T-helper 17 cell (primary cell): ENCODE results near the gene NDUFAF3. TPM values are rescaled to one million over a fixed set of nuclear protein-coding genes. Genes with fewer than 3 reads are reported as not detected.

Source experiments
- ATAC-seq: fragments of 150-1000 bp; cut with Tn5 transposase; 2 replicates; pipeline ENCODE4 v1.10.0; 2021; ENCODE audit warnings: mild to moderate bottlenecking, moderate library complexity
- DNase-seq, 3 donors: peaks; one replicate each; pipeline versions ENCODE4 v3.0.0 to v3.0.0-alpha.2; 2020 to 2021
- H3K9me3 ChIP-seq: one replicate; pipeline ENCODE4 v1.7.0; 2013; ENCODE audit warnings: low read length, mild to moderate bottlenecking; ENCODE audit not compliant: control insufficient read depth, poor library complexity, severe bottlenecking
- H3K27ac Mint-ChIP-seq: one replicate; pipeline ENCODE4 v1.8.0; 2022; ENCODE audit warnings: mild to moderate bottlenecking, moderate library complexity, mixed read lengths
- H3K27me3 Mint-ChIP-seq: one replicate; pipeline ENCODE4 v1.8.0; 2022; ENCODE audit warnings: mixed read lengths
- H3K36me3 Mint-ChIP-seq: one replicate; pipeline ENCODE4 v1.8.0; 2022; ENCODE audit warnings: low read depth, mixed read lengths
- H3K4me1 Mint-ChIP-seq: one replicate; pipeline ENCODE4 v1.8.0; 2022; ENCODE audit warnings: mild to moderate bottlenecking, mixed read lengths
- H3K4me3 Mint-ChIP-seq: one replicate; pipeline ENCODE4 v1.8.0; 2022; ENCODE audit warnings: mild to moderate bottlenecking, moderate library complexity, mixed read lengths
- total RNA-seq, 4 donors: library from RNA in 2 of 4; stranded (reverse) in 2 of 4; gene quantifications; one replicate each; pipeline ENCODE4 v1.2.3 and lab custom pipeline; 2022 to 2026

The NDUFAF3 gene
- total RNA-seq = 10 to 100 TPM; 61.3 to 62.9 TPM
- total RNA-seq (lab: John Stamatoyannopoulos, UW) = 37.3 to 47.3 reads per million in 2 donors

DNA sequence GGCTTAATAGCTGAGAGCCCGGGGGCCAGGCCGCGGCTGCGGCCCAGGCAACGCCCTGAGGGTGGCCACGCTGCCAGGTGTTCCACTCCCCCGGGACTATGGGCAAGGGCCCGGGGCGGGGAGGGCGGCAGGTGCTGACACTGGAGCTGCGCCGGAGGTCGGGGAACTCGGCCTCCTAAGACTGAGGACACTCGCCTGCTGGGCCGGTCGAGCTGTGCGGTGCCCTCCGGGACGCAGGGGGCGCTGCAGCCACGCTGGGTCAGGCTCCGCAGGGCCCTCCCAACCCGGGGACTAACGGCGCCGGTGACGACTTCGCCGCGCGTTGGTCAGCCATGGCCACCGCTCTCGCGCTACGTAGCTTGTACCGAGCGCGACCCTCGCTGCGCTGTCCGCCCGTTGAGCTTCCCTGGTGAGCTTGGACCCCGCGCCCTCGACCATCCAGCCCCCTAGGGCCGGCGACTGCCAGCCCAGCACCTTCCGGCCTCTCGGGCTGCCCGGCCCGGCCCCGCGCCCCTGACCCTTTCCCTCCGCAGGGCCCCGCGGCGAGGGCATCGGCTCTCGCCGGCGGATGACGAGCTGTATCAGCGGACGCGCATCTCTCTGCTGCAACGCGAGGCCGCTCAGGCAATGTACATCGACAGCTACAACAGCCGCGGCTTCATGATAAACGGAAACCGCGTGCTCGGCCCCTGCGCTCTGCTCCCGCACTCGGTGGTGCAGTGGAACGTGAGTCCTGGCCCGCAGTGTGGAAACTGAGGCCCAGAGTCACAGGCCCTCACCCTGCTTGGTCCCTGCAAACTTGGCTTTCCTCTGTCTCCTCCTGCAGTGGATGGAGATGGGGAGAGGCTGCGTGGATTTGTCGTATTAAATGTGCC lies at the start of gene NDUFAF3:
Gene NDUFAF3, plus strand, starts transcription at position 309 of the 875 bp plus-strand sequence. Its CDS starts 24 bp downstream, at position 333.
- H3K9me3 ChIP-seq = no peaks in the 10 kb centered on the region
- Mint-ChIP-seq H3K36me3 (peaks cover 2% of the 10 kb centered on the region), H3K4me3 (peak within 1 kb of the TSS; percentile 96), H3K4me1 (peaks cover 33% of the 10 kb centered on the region), H3K27me3 (no peaks in the 10 kb centered on the region), H3K27ac (peak within 1 kb of the TSS; percentile 93)
- DNase-seq = peak; percentile 85 to 93 (median 88)
- peak; percentile 82 for ATAC-seq

GRCh38 chr3:48974076-48974864 lies 47.7 kb upstream of the NDUFAF3 start:
- Mint-ChIP-seq H3K27me3 (no peaks in the 10 kb centered on the region), H3K4me3 (no peak overlapping the region), H3K4me1 (no peaks in the 10 kb centered on the region), H3K27ac (peak overlapping the region; percentile 29), H3K36me3 (peaks cover 5% of the 10 kb centered on the region)
- DNase-seq (no peak), ATAC-seq (no peak)
- no peaks in the 10 kb centered on the region for H3K9me3 ChIP-seq

DNA sequence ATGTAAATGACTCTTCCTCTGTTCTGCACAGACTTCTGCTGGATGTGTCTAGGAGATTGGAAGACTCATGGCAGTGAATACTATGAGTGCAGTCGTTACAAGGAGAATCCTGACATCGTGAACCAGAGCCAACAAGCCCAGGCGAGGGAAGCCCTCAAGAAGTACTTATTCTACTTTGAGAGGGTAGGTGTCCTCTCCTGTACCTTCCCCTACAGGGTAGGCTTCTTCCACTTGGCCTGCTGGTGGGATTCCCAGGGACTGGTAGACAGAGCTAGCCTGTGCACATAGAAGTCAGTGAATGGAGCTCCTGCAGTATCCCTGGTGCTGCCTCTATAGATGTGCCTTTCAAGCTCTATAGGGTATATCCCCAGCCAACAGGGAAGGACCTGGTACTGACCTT lies 42.5 kb upstream of the NDUFAF3 start:
- H3K36me3 Mint-ChIP-seq = peaks cover 6% of the 10 kb centered on the region
- no peak for ATAC-seq
- H3K9me3 ChIP-seq = no peaks in the 10 kb centered on the region
- no peaks in the 10 kb centered on the region for H3K27me3 Mint-ChIP-seq
- no peaks in the 10 kb centered on the region for H3K4me1 Mint-ChIP-seq
- no peak for DNase-seq
- peak overlapping the region; percentile 32 for H3K27ac Mint-ChIP-seq
- no peak overlapping the region for H3K4me3 Mint-ChIP-seq

DNA sequence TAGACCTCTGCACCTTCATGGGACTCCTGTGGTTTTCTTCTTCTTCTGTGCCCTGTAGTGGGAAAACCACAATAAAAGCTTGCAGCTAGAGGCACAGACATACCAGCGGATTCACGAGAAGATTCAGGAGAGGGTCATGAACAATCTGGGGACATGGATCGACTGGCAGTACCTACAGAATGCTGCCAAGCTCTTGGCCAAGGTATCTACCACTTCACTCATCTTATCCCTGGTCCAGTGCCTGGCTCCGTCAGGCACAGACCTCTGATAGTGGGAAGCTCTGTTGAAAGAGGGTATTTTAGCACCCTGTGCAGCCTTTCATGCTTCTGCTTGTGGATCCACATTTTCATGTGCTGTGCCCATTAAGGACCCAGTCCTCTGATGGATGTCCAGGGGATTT lies 41.6 kb upstream of the NDUFAF3 start:
- Mint-ChIP-seq H3K4me3 (no peak overlapping the region), H3K27ac (peak overlapping the region; percentile 32), H3K27me3 (no peaks in the 10 kb centered on the region), H3K36me3 (peaks cover 6% of the 10 kb centered on the region), H3K4me1 (no peaks in the 10 kb centered on the region)
- DNase-seq (no peak), ATAC-seq (no peak)
- H3K9me3 ChIP-seq = no peaks in the 10 kb centered on the region

DNA sequence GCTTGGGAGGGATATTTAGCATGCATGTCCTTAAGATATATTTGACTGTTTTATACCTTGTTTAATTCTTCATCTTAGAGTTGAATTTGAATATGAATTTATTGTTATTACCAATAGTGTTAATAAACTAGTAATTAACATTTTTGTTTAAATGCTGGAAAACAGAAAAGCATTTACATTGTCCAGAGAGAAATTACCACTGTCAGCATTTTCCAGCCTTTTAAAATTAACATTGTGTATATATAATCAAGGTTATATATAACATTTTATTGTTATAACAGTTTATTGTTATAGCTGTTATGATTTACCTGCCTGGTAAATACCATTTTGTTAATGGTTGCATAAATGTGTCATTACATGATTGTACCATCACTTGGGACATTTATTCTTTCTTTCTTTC lies 39.9 kb upstream of the NDUFAF3 start:
- ATAC-seq (no peak), DNase-seq (no peak)
- Mint-ChIP-seq H3K4me3 (no peak overlapping the region), H3K36me3 (peaks cover 8% of the 10 kb centered on the region), H3K4me1 (peaks cover 2% of the 10 kb centered on the region), H3K27me3 (no peaks in the 10 kb centered on the region), H3K27ac (no peak overlapping the region)
- H3K9me3 ChIP-seq = no peaks in the 10 kb centered on the region

DNA sequence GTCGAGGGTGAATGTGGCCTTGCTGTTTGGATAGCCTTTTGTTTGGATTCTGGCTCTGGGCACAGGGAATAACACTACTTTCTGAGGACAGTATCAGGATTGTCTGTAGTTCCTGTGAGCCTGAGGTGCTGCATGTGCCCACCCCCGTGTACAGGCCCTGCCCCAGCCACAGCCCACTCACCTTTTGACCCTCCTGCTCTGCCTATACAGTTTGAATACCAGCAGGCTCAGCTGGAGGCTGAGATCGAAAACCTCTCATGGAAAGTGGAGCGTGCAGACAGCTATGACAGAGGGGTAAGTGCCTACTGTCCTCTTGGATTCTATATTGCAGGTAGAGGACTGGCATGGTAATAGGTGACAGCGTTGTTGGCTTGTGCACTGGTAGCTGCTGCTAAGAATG lies 39.2 kb upstream of the NDUFAF3 start:
- Mint-ChIP-seq H3K4me3 (no peak overlapping the region), H3K27ac (no peak overlapping the region), H3K27me3 (no peaks in the 10 kb centered on the region), H3K36me3 (peaks cover 8% of the 10 kb centered on the region), H3K4me1 (peaks cover 4% of the 10 kb centered on the region)
- ATAC-seq (no peak), DNase-seq (no peak)
- H3K9me3 ChIP-seq = no peaks in the 10 kb centered on the region

DNA sequence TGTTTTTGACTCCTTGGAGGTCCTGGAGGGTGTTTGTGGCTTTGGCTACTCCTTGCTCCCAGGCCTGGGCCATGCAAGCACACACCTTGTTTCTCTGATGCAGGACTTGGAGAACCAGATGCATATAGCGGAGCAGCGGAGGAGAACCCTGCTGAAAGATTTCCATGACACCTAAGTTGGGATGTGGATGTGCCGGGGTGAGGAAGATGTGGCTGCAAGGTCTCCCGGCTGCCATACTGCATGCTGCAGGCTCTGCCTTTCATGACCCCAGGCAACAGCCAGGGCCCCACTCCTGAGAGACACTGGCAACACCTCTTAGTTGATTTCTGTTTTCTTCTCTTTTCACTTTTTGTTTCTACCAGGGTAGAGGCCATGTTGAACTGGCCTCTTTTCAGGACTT lies 38.8 kb upstream of the NDUFAF3 start:
- peaks cover 7% of the 10 kb centered on the region for H3K36me3 Mint-ChIP-seq
- no peak overlapping the region for H3K27ac Mint-ChIP-seq
- no peaks in the 10 kb centered on the region for H3K27me3 Mint-ChIP-seq
- no peaks in the 10 kb centered on the region for H3K9me3 ChIP-seq
- ATAC-seq = no peak
- H3K4me1 Mint-ChIP-seq = peaks cover 7% of the 10 kb centered on the region
- no peak for DNase-seq
- no peak overlapping the region for H3K4me3 Mint-ChIP-seq

DNA sequence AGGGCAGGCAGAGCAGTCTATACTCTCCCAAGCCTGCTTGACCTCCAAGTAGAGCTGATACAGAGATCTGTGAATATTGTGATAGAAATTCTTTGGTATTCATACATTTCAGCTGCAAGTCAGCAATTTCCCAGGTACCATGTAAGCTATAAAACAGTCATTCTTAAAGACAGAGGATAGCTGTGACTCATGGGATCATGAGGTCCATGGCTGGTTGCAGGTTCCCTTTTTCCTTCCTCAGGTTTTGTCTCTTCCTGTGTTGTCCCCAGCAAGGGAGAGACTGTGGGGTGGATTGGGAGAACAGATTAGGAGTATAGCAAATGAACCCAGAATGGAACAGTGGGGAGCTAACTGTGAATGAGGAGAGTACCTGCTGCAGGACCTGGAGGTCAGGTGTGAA lies 37.3 kb upstream of the NDUFAF3 start:
- no peak overlapping the region for H3K4me3 Mint-ChIP-seq
- no peak for ATAC-seq
- H3K9me3 ChIP-seq = no peaks in the 10 kb centered on the region
- peaks cover 16% of the 10 kb centered on the region for H3K4me1 Mint-ChIP-seq
- no peak for DNase-seq
- no peak overlapping the region for H3K27ac Mint-ChIP-seq
- peaks cover 2% of the 10 kb centered on the region for H3K36me3 Mint-ChIP-seq
- no peaks in the 10 kb centered on the region for H3K27me3 Mint-ChIP-seq

DNA sequence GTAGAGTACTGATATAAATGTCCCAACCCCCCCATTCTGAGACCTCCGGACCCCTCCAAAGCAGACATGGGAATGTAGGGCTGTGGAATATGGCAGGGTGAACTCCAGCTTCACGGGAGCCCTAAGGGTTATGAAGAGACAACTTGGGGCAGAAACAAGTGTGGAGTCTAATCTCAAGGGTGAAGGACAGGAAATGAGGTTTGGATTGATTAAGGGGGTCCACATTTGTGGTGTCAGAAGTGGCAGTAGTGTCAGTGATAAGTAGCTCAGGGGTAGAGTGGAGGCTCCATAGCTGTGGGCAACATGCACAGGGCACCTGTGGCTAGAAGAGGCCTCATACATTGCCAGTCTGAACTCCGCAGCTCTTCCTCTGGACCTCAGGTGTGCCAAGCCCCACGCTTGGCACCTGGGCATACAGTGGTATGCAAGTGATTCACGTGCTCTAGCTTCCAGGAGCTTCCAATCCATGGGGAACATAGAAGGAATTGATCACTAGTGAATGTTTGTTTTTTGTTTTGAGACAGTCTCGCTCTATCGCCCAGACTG lies 36.0 kb upstream of the NDUFAF3 start:
- no peak for DNase-seq
- H3K27ac Mint-ChIP-seq = peak overlapping the region; percentile 82
- peaks cover 2% of the 10 kb centered on the region for H3K36me3 Mint-ChIP-seq

GRCh38 chr3:48989126-48989795 lies 32.7 kb upstream of the NDUFAF3 start:
- Mint-ChIP-seq H3K4me3 (peak overlapping the region; percentile 91), H3K27ac (peak overlapping the region; percentile 96), H3K4me1 (peaks cover 35% of the 10 kb centered on the region), H3K36me3 (peaks cover 2% of the 10 kb centered on the region), H3K27me3 (no peaks in the 10 kb centered on the region)
- ATAC-seq = no peak
- no peak for DNase-seq
- no peaks in the 10 kb centered on the region for H3K9me3 ChIP-seq

More for the DNA sequence above, 36.0 kb upstream of the NDUFAF3 start:
- no peak for ATAC-seq
- no peaks in the 10 kb centered on the region for H3K9me3 ChIP-seq
- H3K4me3 Mint-ChIP-seq = no peak overlapping the region
- no peaks in the 10 kb centered on the region for H3K27me3 Mint-ChIP-seq
- peaks cover 19% of the 10 kb centered on the region for H3K4me1 Mint-ChIP-seq

- H3K9me3 ChIP-seq = no peaks in the 10 kb centered on the region
- Mint-ChIP-seq H3K27me3 (no peaks in the 10 kb centered on the region), H3K4me1 (peaks cover 36% of the 10 kb centered on the region), H3K27ac (peak within 1 kb of the TSS; percentile 96), H3K4me3 (peak within 1 kb of the TSS; percentile 97), H3K36me3 (peaks cover 2% of the 10 kb centered on the region)
- ATAC-seq = peak; percentile 63
- DNase-seq = peak; percentile 43 to 67 (median 56)
Observed at GRCh38 chr3:48989796-48990635, 31.9 kb upstream of the NDUFAF3 start, which contains the start of gene P4HTM. Gene P4HTM, plus strand, starts transcription at chr3:48990241. Its CDS starts 16 bp downstream, at chr3:48990257.
